Astrocyte of the spinal cord (primary cell): ENCODE data around the gene DPP9.
A peak's percentile ranks its signal among the peaks of the same experiment; 100 is the strongest.
"Not testable (repeated sequence)": the region's sequence is repeated elsewhere in the genome, so short reads cannot be mapped to it uniquely, and the experiment has no call there.

Experiments used
- DNase-seq: peaks from one replicate; pipeline ENCODE4 v3.0.0; 2011; ENCODE audit warnings: low read depth, low spot score
- H3K4me3 ChIP-seq: 2 replicates; pipeline ENCODE4 v1.5.1; 2011; ENCODE audit warnings: low read depth, mild to moderate bottlenecking, low read length, moderate library complexity
- CTCF ChIP-seq: IDR thresholded peaks from 2 replicates; pipeline ENCODE4 v1.5.1; 2012; ENCODE audit warnings: low read depth, mild to moderate bottlenecking, low read length, inconsistent platforms
- in situ Hi-C: cut with HindIII; loops from 2 replicates; pipeline ENCODE4 v1.10.0; 2017; ENCODE audit warnings: low sequenced_read_pairs

Gene DPP9

GRCh38 chr19:4749870-4750590 is 26.4 kb upstream of the DPP9 start:
- DNase-seq, result no peak
- TF ChIP-seq CTCF, result no peak
- in situ Hi-C loops, result no loop called here
- H3K4me3 ChIP-seq, result no peak overlapping the region

GRCh38 chr19:4748589-4748988 is 24.9 kb upstream of the DPP9 start:
- no peak for TF ChIP-seq CTCF
- no peak for DNase-seq
- in situ Hi-C loops, result no loop called here
- no peak overlapping the region for H3K4me3 ChIP-seq

GRCh38 chr19:4748185-4748584 is 24.5 kb upstream of the DPP9 start:
- in situ Hi-C loops, result no loop called here
- no peak overlapping the region for H3K4me3 ChIP-seq
- no peak for DNase-seq

GRCh38 chr19:4745986-4746385 is 22.3 kb upstream of the DPP9 start:
- in situ Hi-C loops, result no loop called here
- H3K4me3 ChIP-seq, result no peak overlapping the region
- TF ChIP-seq CTCF, result no peak
- DNase-seq, result no peak

More at GRCh38 chr19:4748185-4748584, 24.5 kb upstream of the DPP9 start:
- TF ChIP-seq CTCF, result no peak

GRCh38 chr19:4745175-4745574 is 21.5 kb upstream of the DPP9 start:
- in situ Hi-C loops, H3K4me3 ChIP-seq, DNase-seq: not testable (repeated sequence)

- no peak for TF ChIP-seq CTCF
- in situ Hi-C loops, result no loop called here
- no peak overlapping the region for H3K4me3 ChIP-seq
- DNase-seq, result peak; percentile 69
Observed at GRCh38 chr19:4744451-4745174, 21.0 kb upstream of the DPP9 start.
